IMR-90 (cell line): ENCODE measurements around the gene RNF144B. TPM values are rescaled to one million over a fixed set of nuclear protein-coding genes. Genes with fewer than 3 reads are reported as not detected.

Experiments used
- polyA plus RNA-seq, 3 experiments: library from polyadenylated mRNA; depleted of rRNA; stranded (reverse); fragments of >200 nt; gene quantifications; 2 replicates each; pipeline ENCODE4 v1.2.3, GENCODE V29; 2012; ENCODE audit warnings: low replicate concordance in 1 of 3
- total RNA-seq: library from RNA; depleted of rRNA; stranded (reverse); fragments of >200 nt; gene quantifications from 2 replicates; pipeline ENCODE4 v1.2.3, GENCODE V29; 2012; rRNA removed

The RNF144B gene
- total and polyA plus RNA-seq, 2 of the 4 experiments (the other 2 are of a cell fraction), result 0.44 to 2.7 TPM

Other genes starting within 250 kb of the RNF144B start
- 10.8 and 22.2 TPM in 2 replicates for gene TPMT, start 232.3 kb upstream of the RNF144B start, total RNA-seq
- gene TPMT, start 232.3 kb upstream of the RNF144B start, polyA plus RNA-seq (2012; rRNA removed), result 11.3 and 14.1 TPM in 2 replicates
- gene KDM1B, start 231.9 kb upstream of the RNF144B start, total RNA-seq, result 16.7 and 16.9 TPM in 2 replicates
- gene KDM1B, start 231.9 kb upstream of the RNF144B start, polyA plus RNA-seq (2012; rRNA removed), result 9.8 and 13.2 TPM in 2 replicates
- 33.5 and 82.8 TPM in 2 replicates for gene DEK, start 122.8 kb upstream of the RNF144B start, total RNA-seq
- 37.1 and 37.4 TPM in 2 replicates for gene DEK, start 122.8 kb upstream of the RNF144B start, polyA plus RNA-seq (2012; rRNA removed)